ENCODE results near the gene SLC22A23.

Gene SLC22A23

DNA sequence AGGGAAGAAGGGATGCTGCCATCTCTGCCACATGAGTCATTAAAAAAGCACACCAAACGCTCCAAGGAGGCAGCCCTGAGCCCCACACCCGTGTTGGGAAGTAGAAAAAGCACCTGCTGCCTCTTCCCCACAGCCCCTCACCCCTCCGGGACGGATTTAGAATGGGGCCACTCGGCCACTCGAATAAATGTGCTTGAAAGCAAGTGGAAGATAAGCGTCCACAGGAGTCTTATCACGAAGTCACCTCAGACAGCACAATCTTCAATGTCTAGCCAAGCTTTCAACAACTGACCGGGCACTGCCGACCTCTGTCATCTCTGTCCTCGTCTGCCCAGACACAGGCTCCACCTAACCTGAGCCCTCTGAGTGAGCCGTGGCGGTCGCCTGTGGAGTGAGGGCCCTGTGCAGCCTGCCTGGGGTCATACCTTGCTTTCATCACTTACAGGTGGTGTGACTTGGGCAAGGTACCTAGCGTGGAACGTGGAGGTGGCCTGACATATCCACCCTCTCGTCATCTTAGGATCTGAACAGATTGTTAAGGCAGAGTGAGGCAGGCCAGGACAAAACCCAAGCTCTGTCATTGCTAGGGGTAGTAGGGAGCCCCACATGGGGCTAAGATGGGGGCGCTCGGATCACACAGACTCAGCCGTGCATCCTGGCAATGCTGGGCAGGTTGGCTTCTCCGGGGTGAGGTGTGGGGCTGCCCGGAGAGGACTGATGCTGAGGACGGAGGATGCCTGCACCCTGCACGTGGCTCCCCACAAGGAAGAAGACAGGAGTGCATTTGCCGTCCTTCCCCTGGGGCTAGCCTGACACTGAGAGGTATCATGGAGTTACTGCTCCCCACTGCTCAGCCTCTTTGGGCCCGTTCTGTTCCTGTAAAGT lies 163.3 kb downstream of the SLC22A23 start:
- no peak for DNase-seq

DNA sequence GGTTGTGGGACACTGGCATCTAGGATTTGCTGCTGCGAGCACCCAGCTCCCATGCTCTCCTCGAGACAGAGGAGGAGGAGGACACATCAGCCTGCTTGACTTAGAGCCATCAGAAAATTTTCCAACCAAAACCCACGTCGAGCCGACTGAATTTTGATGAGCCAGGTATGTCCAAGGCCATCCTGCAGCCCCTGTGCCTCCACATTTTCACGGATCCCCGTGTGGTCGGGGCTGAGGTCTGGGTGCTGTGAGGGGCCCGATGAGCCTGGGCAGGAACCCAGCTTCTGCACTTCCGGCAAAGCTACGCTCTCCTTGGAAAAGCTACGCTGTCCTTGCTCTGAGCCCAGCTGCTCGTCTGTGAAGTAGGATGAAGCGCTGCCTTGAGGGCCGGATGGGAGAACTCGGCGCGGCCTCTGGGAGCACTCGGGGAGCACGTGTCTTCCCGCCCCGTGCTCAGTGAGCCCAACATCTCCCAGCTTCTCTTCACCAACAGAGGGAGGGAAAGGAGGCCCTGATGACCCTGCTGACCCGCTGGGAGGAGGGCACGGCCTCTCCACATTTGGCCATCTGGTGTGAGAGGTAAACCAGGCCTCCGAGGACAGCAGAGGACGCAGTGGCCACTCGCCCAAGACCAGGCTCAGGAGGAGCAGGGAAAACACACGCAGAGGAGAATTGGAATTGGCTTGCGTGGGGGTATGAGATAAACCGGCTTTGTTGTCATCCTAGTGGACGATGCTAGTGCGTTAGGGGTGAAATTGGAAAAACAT lies 164.2 kb downstream of the SLC22A23 start:
- no peak for DNase-seq

DNA sequence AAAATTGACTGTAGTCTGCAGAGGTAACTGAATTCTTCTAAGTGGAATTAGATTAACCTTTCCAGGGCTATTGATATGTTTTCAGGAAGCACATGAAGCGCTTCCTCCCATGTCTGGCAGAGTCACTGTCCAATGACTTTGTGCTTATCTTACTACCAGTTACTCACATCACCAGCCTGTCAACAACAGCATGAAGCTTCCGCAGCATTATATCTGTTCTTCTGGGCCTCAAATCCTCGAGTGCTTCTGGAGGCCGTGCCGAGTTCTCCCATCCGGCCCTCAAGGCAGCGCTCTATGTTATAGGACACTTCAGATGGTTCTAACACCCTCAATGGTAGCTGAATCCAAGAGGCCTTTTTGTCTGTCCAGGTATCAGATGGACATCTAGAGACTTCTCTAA lies 164.9 kb downstream of the SLC22A23 start:
- no peak for DNase-seq

DNA sequence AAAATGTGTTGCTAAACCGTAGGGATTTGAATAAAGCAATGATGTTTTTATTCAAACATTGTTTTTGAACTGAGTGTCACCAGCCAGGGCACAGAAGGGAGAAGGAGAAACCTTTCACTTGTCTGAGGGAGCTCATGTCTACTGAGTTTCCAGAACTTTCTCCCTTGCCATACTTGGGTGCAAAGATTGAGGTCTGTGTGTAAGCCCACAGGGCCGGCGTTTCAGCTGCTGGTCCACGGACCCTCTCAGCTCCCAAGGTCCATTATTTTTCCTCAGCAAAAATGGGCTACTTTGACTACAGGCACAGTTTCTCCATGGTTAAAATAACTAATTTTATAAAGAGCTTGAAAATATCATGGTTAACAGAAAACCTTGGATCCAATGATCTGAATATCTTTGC lies 165.5 kb downstream of the SLC22A23 start:
- no peak for DNase-seq

DNA sequence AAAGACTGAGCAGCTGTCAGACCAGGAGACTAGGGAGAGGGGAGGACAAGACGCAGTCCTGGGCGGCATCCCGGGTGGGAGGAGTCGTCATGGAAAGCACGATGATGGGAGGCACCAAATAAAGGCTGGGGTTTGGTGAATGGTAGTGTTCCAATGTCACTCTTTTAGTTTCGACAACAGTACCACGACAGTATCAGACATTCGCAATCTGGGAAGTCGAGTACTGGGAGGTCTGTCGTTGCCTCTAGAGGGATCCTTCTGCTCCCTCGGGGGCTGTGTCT lies 166.0 kb downstream of the SLC22A23 start:
- DNase-seq: no peak

DNA sequence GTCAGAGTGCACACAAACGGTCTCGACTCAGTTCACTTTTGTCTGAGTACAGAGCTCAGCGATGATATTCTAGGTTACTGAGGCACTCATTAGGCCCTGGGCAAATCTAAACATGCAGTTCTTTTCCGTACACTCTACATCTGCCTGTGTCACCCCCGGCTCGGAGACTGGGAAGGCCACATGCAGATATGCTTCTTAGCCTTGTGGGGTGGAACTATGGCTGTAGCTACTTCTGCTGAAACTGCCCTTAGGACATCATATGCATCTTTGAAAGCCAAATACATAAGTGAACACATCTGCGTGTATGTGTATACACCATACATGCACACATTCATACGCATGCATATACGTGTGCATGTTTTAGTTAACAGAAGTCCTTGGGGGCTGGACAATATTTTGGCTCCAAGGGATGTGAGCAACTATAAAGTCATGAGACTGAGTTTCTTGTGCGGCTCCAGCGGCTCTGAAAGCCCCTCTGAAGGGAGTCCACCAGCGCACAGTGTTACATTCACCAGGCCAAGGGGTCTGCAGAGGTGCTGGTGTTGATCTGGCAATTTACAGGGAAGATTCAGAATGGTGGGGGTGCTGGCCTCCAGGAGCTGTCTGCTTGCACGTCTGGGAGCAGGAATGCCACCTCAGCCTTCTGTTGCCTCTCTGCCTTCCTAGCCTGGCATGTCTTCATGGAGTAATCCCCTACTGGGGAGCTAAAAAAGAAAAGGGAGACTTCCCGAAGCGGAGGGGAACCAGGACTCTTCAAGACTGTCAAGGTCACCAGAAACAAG lies 166.5 kb downstream of the SLC22A23 start:
- no peak for DNase-seq

DNA sequence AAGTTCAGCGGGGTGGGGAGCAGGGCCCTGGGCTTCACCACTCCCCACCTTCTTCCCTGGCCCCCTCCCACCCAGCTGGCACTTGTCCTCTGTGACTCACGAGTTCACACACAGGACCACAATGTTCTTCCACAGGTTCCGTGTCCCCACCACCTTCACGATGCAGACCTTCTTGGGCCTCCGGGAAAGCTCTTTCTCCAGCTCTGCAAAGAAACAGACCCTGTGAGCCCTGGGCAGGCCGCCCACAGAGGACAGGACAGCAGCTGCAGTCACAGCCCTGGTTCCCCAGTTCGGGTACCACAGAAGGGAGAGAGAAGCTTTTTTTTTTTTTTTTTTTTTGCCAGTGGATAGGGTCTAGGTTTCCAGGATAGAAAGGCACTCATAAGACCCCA lies 167.2 kb downstream of the SLC22A23 start:
- no peak for DNase-seq

DNA sequence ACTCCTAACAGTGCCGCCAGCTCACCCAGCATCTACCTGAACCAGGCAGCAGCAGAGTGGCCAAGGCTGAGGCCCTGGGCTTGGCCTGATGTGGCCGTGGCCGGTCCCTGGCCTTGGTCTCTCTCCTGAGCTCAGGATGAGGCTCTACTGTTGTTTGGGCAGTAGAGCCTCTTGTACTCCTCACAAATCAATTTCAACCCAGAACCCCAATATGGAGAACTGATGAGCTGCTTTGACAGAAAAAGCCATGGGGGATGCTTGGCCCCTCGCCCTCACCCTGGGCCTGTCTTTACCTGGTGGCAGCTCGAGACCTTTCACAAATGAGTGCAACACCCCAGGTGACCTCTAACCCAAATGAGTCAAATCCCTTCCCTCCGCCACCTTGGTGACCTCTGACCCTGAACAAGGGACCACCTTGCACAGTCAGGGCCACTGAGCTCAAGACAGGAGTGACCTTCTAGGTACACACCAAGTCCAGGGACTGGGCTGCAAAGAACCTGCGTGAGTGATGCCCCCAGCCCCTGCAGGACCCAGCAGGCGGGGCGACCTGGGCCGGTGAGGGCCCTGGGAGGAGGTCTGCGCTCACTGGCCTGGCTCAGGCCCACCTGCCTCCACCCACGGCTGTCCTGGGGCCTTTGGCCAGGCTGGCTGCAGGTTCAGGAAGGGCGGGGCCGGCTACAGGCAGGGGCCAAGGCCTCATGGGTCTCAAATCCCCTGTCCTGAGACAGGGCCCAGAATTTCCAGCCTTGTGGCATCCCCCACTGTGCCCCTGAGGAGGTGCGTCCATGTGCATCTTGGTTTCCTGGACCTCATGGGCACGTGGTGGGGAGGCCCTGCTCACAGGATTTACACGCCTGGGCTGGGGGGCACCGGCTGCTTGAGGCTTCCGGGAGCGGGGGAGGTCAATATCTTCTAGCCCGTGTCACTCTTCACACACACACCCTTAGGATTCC lies 167.9 kb downstream of the SLC22A23 start:
- no peak for DNase-seq

DNA sequence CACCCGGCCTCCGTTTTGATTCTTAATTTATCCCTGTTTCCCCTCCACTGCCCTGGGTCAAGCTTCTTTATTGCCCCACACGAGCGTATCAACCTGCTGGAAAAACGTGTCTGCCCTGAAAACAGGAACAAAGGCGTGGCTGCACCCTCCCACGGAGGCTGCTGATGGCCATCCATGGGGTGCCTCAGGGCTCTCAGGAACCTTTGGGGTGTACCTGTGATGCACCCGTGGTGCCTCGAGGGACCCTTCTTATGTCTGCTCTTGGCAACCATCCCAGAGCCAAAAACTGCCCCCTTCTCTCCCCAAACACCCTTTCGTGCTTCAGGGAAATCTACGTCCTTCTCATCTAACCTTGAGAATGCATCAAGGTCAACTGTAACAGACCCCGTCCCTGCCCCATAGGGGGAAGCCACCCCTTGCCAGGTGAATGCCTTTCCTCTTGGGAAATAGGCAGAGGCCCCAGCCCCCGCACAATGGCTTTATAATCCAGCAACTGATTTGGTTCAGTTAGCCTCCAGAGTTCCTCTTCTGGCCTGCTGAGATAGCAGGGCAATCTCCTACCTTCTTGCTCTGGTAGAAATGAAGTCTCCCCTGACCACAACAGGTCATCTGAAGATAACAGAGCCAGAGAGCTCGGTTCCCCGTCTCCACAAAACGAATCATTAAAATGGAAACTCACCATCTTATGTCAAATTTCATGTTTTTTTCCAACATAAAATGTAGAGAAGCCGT lies 168.7 kb downstream of the SLC22A23 start:
- DNase-seq: no peak

DNA sequence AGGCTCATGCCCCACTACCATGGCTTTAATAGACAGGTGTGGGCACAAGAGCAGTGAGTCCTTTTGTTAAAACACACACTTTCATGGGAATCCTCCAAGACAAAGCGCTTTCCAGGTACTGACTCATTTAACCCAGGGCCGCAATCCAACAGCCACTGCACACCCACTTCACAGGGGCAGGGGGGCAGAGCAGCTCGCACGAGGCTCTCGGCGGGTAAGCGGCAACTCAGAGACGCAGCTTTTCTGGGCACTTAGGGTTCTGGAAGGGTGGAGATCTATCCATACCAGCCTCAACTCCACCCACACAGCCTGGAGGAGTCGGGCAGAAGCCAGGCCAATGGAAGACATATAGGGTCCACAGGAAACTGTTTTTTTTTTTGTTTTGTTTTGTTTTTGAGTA lies 169.5 kb downstream of the SLC22A23 start:
- DNase-seq: no peak

DNA sequence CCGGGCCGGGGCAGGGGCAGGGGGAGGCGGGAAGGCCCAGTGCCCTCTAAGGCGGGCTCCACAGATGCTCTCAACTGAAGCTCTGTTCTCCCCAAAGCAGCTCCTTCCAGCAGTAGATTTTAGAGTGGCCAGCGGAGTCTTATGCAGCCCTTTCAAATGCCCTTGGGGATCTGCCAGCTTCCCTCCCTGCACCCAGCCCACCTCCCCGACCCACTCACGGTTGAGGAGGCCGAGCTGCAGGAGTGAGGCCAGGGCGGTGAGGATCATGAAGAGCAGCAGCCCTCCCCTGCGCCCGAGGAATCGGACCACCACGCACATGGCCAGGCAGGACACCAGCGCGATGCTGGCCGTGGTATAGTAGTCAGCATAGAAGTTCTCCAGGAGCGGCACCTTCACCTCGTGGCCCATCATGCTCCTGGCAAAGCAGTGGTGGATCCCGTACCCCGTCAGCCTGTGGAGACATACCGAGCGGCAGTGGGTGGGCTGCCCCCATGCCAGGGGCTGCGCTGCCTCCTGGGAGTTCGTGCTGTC lies 170.1 kb downstream of the SLC22A23 start:
- no peak for DNase-seq

DNA sequence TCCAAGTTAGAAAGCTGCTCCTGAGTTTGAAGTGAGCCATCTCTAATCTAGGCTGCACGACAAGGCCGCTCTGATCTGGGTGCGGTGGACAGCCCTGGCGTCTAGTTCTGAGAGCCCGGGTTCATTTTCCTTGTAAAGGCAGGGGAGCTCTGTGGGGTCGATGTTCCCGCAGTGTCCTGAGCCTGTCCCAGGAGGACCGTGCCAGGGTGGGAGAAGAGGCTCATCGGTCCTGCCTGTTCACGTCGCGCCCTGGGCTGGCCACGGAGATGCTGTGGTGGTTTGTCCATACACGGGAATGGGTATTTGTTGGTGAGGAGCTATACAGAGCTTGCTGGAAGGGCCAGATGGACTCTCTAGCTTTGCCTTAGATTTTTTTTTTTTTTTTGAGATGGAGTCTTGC lies 171.1 kb downstream of the SLC22A23 start:
- no peak for DNase-seq

DNA sequence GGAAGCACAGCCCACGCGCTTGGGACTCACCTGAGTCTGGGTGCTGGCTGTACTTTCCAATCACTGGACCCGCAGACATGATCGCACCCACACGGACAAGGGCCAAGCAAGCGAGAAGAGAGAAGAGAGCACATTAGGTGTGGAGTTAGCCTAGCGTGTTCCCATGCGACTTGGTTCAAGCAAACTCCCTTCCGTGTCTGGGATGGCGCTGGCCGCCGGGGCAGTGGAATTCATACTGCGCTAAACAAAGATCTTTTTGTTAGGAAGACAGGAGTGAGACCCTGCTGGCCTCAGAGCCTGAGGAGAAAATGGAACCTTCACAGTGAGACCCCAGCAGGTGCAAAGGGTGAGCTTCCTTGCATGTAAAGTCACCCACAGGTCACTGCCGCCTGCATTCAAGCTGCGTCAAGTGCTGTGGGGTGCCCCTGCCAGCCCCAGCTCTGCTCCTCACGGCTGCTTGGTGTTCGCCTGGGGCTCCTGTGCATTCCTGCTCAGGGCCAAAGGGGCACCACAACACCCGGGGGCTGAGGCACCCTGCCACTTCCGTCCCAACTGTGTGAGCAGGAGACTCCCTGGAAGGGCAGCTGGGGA lies 171.7 kb downstream of the SLC22A23 start:
- no peak for DNase-seq

DNA sequence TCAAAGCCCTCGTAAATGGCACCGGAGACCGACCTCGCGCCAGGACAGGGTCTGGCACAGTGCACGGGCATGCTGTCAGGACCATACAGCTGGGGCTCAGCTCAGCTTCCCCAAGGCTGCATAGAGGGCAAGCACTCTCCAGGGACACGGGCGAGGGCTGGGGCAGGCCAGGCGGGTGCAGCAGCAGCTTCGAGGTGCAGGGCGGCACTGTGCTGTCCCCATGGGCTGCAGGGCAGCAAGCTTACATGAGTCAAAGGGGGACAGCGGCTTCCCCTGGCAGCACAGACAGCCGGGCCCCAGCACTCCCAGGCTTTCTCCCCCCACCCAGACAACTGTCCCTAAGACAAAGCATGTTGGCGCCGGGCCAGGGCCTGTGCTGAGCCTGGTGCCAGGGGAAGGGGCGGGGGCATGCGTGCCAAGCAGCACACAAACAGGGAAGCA lies 172.4 kb downstream of the SLC22A23 start:
- DNase-seq: no peak

DNA sequence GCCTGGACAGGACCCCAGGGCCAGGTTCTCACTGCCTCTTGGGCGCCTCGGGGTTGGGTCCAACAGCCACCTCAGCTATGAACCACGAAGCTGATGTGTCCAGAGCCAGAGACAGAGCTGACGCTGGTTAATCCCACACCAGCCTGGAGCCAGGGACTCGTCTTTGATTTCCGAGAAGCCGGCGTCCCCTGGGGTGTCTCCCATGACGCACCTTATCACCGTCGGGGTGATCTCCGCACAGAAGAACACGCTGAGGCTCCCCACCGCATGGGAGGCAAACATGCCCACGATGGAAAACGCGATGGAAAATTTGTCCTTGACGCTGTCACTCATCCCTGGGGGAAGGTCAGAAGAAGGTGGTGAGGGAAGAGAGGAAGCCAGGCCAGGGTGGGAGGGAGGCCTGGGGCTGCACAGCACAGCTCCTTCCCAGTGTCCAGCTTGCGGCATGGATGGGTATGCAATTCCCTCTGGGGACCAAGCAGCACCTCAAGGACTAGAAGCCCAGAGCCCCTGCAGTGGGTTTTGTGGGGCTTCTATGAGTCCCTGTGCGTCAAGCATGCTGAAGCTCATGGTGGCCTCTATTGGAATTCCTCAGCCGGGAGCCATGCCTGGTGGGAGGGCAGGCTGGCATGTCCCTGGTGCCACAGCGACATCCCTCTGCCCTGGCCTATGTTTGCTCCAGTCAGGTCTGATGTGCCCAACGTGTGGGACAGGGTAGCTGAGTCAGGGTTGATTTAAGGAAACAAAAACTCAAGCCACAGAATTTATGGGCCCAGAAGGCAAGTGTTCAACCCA lies 173.0 kb downstream of the SLC22A23 start:
- no peak for DNase-seq

DNA sequence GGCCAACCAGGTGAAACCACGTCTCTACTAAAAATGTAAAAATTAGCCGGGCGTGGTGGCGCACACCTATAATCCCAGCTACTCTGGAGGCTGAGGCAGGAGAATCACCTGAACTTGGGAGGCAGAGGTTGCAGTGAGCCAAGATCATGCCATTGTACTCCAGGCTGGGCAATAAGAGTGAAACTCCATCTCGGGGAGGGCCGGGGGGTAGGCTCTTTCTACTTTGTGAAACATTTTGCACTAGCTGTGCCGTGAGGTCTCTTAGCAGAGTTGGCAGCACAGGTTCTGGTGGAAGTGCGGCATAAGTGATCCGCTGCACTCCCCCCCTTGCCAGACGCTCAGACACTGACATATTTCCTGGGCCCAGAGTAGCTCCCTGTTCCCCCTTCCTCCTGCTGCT lies 173.6 kb downstream of the SLC22A23 start:
- DNase-seq: no peak

DNA sequence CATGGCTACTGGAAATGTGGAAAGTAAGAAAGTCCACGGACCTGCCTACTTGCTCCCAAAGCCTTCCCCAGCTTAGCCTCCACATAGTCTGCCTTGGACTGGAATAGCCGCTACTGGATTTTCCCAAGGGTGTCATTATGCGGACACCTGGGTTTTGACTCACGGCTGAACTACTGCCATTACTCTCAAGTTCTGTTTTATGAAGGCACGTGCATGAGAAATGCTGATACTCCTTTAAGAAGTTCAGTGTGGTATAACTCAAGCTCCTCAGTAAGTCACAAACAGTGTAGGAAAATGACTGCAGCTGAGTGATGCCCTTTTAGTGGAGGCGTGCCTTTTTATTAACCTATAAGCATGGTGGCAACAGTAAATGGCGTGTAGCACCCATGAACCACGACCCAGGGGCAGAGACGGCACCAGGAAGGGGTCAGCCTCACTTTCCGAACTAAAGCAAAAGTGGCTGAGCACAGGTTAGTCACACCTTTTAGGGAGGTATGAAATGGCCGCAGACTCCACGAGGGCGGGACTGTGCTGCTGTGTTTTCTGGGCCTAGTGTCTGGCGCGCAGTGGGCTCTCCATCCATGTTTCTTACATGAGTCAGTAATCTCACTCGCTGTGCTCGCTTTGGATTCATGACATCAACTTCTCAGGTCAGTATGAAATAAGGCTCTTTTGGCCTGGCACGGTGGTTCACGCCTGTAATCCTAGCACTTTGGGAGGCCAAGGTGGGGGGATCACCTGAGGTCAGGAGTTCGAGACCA lies 174.2 kb downstream of the SLC22A23 start:
- no peak for DNase-seq

DNA sequence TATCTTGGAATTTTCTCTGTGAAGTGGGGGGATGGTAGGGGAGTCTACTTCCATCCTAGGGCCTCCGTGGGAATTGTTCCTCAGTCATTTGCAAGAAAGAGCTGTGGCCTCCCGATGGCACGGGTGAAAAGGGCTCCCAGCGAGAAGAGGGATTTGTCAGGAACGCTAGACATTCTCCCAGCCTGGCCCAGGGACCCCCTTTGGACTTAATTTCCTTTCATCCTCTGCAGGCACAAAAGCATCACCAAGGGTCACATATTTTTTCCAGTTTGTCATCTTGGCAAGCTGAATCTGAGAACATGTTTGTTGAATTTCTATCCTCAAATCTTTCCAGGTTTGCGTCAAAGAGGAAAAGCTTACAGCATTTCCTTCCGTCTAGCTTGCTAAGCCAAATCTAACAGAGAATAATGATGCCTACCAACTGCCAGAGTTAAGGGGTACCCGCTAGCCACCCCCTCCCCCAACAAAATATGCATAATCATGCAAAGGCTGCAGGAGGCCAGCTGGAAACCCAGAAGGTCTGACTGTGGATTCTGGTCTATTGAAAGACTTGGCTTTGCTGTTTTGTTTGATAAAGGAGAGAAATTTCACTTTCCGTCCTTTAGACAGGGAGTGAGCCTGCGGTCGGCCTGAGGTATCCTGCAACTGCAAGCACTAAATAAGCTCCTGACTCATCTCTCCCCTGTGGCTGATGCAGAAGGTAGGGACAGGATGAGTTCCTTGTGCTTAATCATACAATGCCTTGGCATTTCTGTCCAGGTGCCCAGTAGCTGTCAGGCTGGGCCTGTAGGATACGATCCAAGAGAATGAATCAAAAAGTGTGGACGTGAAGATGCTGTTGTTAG lies 175.0 kb downstream of the SLC22A23 start:
- no peak for DNase-seq
